H1 (cell line): Measurements from ENCODE around the gene APBA2. TPM values are rescaled to one million over a fixed set of nuclear protein-coding genes. Genes with fewer than 3 reads are reported as not detected.
"Not testable (repeated sequence)": the region's sequence is repeated elsewhere in the genome, so short reads cannot be mapped to it uniquely, and the experiment has no call there.

Experiments used
- CTCF ChIA-PET: fragments of 300-600 bp; sonication (Branson Sonifier 250); formaldehyde crosslinking; loops from one replicate; lab custom pipeline; 2021; ENCODE audit not compliant: partially characterized antibody; lab: Charles Lee
- POLR2A ChIA-PET: fragments of 300-600 bp; sonication (Branson Sonifier 250); formaldehyde crosslinking; loops from one replicate; lab custom pipeline; 2021; ENCODE audit warnings: inconsistent platforms; ENCODE audit not compliant: partially characterized antibody; lab: Charles Lee
- DNase-seq, 2 experiments: peaks; one replicate each; pipeline versions ENCODE4 v3.0.0 to v3.0.0-alpha.2; 2010 to 2022; ENCODE audit warnings: low spot score in 2 of 2, low read depth in 1 of 2, mixed read lengths in 1 of 2
- FAIRE-seq: peaks from 2 replicates; lab custom pipeline; 2011; peaks lifted over from hg19 to GRCh38; lab: Jason Lieb, UNC
- H2AFZ ChIP-seq: 2 replicates; pipeline ENCODE4 v1.8.1; 2012; ENCODE audit warnings: low read length, inconsistent platforms
- H2AK5ac ChIP-seq: 2 replicates; pipeline ENCODE4 v1.6.1; 2013; ENCODE audit warnings: low read depth, low read length
- H2BK120ac ChIP-seq: replicated peaks from 2 replicates; pipeline ENCODE3; 2013; ENCODE audit warnings: low read depth, low read length, inconsistent platforms
- H2BK12ac ChIP-seq: 2 replicates; pipeline ENCODE4 v1.6.1; 2013; ENCODE audit warnings: low read depth, low read length
- H2BK15ac ChIP-seq: 2 replicates; pipeline ENCODE4 v1.6.1; 2013; ENCODE audit warnings: low read length
- H2BK20ac ChIP-seq: 2 replicates; pipeline ENCODE4 v1.6.1; 2013; ENCODE audit warnings: low read length
- H2BK5ac ChIP-seq: 2 replicates; pipeline ENCODE4 v1.6.1; 2013; ENCODE audit warnings: low read depth, low read length
- H3K14ac ChIP-seq: 2 replicates; pipeline ENCODE4 v1.6.1; 2013; ENCODE audit warnings: inconsistent platforms; ENCODE audit not compliant: insufficient read length
- H3K18ac ChIP-seq: 2 replicates; pipeline ENCODE4 v1.6.1; 2013; ENCODE audit warnings: low read length; ENCODE audit errors: extremely low read depth
- H3K23ac ChIP-seq: 2 replicates; pipeline ENCODE4 v1.6.1; 2013; ENCODE audit warnings: inconsistent platforms; ENCODE audit not compliant: insufficient read length
- H3K23me2 ChIP-seq: 2 replicates; pipeline ENCODE4 v1.6.1; 2013; ENCODE audit warnings: low read depth, low read length
- H3K27ac ChIP-seq: 2 replicates; pipeline ENCODE4 v1.6.1; 2011; ENCODE audit warnings: low read depth, low read length, inconsistent platforms
- H3K27me3 ChIP-seq, 4 experiments: replicated peaks in 1 of 4; 1 replicate in 1 of 4; 2 replicates in 3 of 4; pipeline versions ENCODE4 v1.6.1 to v1.8.1; 2011 to 2013; ENCODE audit warnings: low read length in 3 of 4, mild to moderate bottlenecking in 3 of 4, inconsistent platforms in 2 of 4, mixed read lengths in 2 of 4, moderate library complexity in 1 of 4; ENCODE audit not compliant: control insufficient read depth in 3 of 4, insufficient read depth in 3 of 4; ENCODE audit errors: extremely low read depth in 1 of 4
- H3K36me3 ChIP-seq, 4 experiments: 2 replicates each; pipeline versions ENCODE4 v1.6.1 to v1.8.1; 2011 to 2013; ENCODE audit warnings: mild to moderate bottlenecking in 4 of 4, low read length in 3 of 4, moderate library complexity in 2 of 4, control low read depth in 1 of 4, inconsistent platforms in 1 of 4; ENCODE audit not compliant: insufficient read depth in 4 of 4, control insufficient read depth in 2 of 4
- H3K4ac ChIP-seq: replicated peaks from 2 replicates; pipeline ENCODE3; 2013; ENCODE audit warnings: low read length, low read depth, mixed read lengths, inconsistent platforms; ENCODE audit not compliant: insufficient read length
- H3K4me1 ChIP-seq, 4 experiments: replicated peaks in 1 of 4; 1 replicate in 1 of 4; 2 replicates in 3 of 4; pipeline versions ENCODE4 v1.6.1 to v1.8.1; 2011 to 2013; ENCODE audit warnings: low read length in 3 of 4, inconsistent platforms in 2 of 4, mixed read lengths in 1 of 4; ENCODE audit not compliant: insufficient read depth in 4 of 4, control insufficient read depth in 3 of 4
- H3K4me2 ChIP-seq, 2 experiments: 2 replicates each; pipeline versions ENCODE4 v1.6.1 to v1.8.1; 2011 to 2013; ENCODE audit warnings: low read depth in 2 of 2, low read length in 2 of 2, control low read depth in 1 of 2, inconsistent platforms in 1 of 2, mild to moderate bottlenecking in 1 of 2; ENCODE audit not compliant: insufficient read depth in 1 of 2
- H3K4me3 ChIP-seq, 4 experiments: fragments of 200-600, 300-600 bp in 1 of 4; sonication (generic), shearing (Covaris generic), sonication (Bioruptor Twin) in 1 of 4; 2 replicates each; pipeline versions ENCODE4 v1.5.1 to v1.8.1; 2011 to 2016; ENCODE audit warnings: low read length in 4 of 4, low read depth in 3 of 4, control low read depth in 2 of 4, inconsistent platforms in 2 of 4, mild to moderate bottlenecking in 2 of 4, mixed read lengths in 1 of 4, moderate library complexity in 1 of 4; ENCODE audit not compliant: insufficient read depth in 2 of 4; ENCODE audit errors: extremely low read depth in 1 of 4
- H3K56ac ChIP-seq: replicated peaks from 2 replicates; pipeline ENCODE3; 2013; ENCODE audit warnings: low read depth, mild to moderate bottlenecking, mixed read lengths, low read length, inconsistent platforms; ENCODE audit not compliant: insufficient read length
- H3K79me1 ChIP-seq: 2 replicates; pipeline ENCODE4 v1.6.1; 2013; ENCODE audit warnings: low read depth, low read length, control low read depth
- H3K79me2 ChIP-seq, 2 experiments: 2 replicates each; pipeline versions ENCODE4 v1.6.1 to v1.8.1; 2012 to 2013; ENCODE audit warnings: low read length in 2 of 2, mild to moderate bottlenecking in 2 of 2, inconsistent platforms in 1 of 2; ENCODE audit not compliant: insufficient read depth in 2 of 2, control insufficient read depth in 1 of 2
- H3K9ac ChIP-seq, 4 experiments: replicated peaks in 1 of 4; 1 replicate in 1 of 4; 2 replicates in 3 of 4; pipeline versions ENCODE4 v1.6.1 to v1.8.1; 2011 to 2013; ENCODE audit warnings: low read depth in 3 of 4, low read length in 3 of 4, control low read depth in 2 of 4, mild to moderate bottlenecking in 2 of 4, moderate library complexity in 2 of 4, inconsistent platforms in 1 of 4; ENCODE audit errors: extremely low read depth in 1 of 4
- H3K9me3 ChIP-seq, 2 experiments: 2 replicates each; pipeline versions ENCODE4 v1.6.1 to v1.8.1; 2012 to 2013; ENCODE audit warnings: mild to moderate bottlenecking in 2 of 2, moderate library complexity in 2 of 2, control low read depth in 1 of 2, inconsistent platforms in 1 of 2, low read depth in 1 of 2, low read length in 1 of 2, mixed read lengths in 1 of 2; ENCODE audit not compliant: insufficient read depth in 2 of 2
- H4K20me1 ChIP-seq, 2 experiments: replicated peaks in 1 of 2; 2 replicates each; pipeline versions ENCODE3 to v1.8.1; 2011 to 2013; ENCODE audit warnings: inconsistent platforms in 2 of 2, low read length in 2 of 2, mild to moderate bottlenecking in 1 of 2; ENCODE audit not compliant: insufficient read depth in 2 of 2, control insufficient read depth in 1 of 2
- H4K5ac ChIP-seq: 2 replicates; pipeline ENCODE4 v1.6.1; 2013; ENCODE audit warnings: low read length, low read depth, mixed read lengths, inconsistent platforms; ENCODE audit not compliant: insufficient read length
- H4K8ac ChIP-seq: 2 replicates; pipeline ENCODE4 v1.8.0; 2013; ENCODE audit warnings: mild to moderate bottlenecking, moderate library complexity, low read length, inconsistent platforms; ENCODE audit not compliant: insufficient read depth; ENCODE audit errors: extremely low read depth
- H4K91ac ChIP-seq: replicated peaks from 2 replicates; pipeline ENCODE3; 2013; ENCODE audit warnings: low read length, mixed read lengths, inconsistent platforms; ENCODE audit not compliant: insufficient read length
- WGBS, 2 experiments: shearing (Covaris generic) in 1 of 2; methylation state at CpG; one replicate each; pipeline versions ENCODE4 v1.1.6 to v1.1.7; 2013 to 2015; ENCODE audit warnings: low lambda C conversion rate in 2 of 2, mixed read lengths in 2 of 2, inconsistent platforms in 1 of 2, low coverage in 1 of 2, missing lambda C conversion rate in 1 of 2; ENCODE audit not compliant: insufficient replicate concordance in 2 of 2, insufficient coverage in 1 of 2, insufficient read length in 1 of 2; ENCODE audit errors: extremely low coverage in 1 of 2, missing lambda C conversion rate in 1 of 2; 5-methylcytosine and 5-hydroxymethylcytosine counted together
- polyA plus RNA-seq, 7 experiments: library from polyadenylated mRNA; depleted of rRNA in 3 of 7; stranded (reverse) in 5 of 7; unstranded in 2 of 7; fragments of >200 nt in 5 of 7; fragments of 200-250 nt in 2 of 7; gene quantifications; 1 replicate in 5 of 7; 2 replicates in 1 of 7; 4 replicates in 1 of 7; pipeline versions ENCODE4 v1.2.1 to v1.2.3, GENCODE V29; 2011 to 2013; ENCODE audit warnings: missing spikeins in 2 of 7, mixed read lengths in 2 of 7
- total RNA-seq: library from RNA; stranded (reverse); fragmentation: NEBNext Ultra II Directional; extraction: Animal tissue kit (Norgen Biotek cat#: 25700); gene quantifications from 2 replicates; pipeline ENCODE4 v1.2.1, GENCODE V29; 2021

Gene APBA2
- total and polyA plus RNA-seq, 2 of the 8 experiments (the other 6 are each of a cell fraction or from before 2014, with no cell fraction given) = 15.5 to 19.0 TPM

DNA sequence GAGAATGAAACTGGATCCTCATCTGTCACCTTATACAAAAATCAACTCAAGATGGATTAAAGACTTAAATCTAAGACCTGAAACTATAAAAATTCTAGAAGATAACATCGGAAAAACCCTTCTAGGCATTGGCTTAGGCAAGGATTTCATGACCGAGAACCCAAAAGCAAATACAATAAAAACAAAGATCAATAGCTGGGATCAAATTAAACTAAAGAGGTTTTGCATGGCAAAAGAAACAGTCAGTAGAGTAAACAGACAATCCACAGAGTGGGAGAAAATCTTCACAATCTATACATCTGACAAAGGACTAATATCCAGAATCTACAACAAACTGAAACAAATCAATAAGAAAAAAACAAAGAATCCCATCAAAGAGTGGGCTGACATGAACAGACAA lies 281.3 kb downstream of the APBA2 start:
- H3K79me1 ChIP-seq, H2AFZ ChIP-seq, H4K91ac ChIP-seq, CTCF ChIA-PET, H3K27me3 ChIP-seq, H3K23me2 ChIP-seq, H2BK12ac ChIP-seq, H3K14ac ChIP-seq, H3K9me3 ChIP-seq, H2AK5ac ChIP-seq, FAIRE-seq, H3K36me3 ChIP-seq, H2BK20ac ChIP-seq, H4K8ac ChIP-seq, H3K9ac ChIP-seq, H4K20me1 ChIP-seq, H3K4ac ChIP-seq, H3K4me1 ChIP-seq, H2BK5ac ChIP-seq, H2BK15ac ChIP-seq, POLR2A ChIA-PET, H3K4me2 ChIP-seq, H2BK120ac ChIP-seq, H3K56ac ChIP-seq, H3K23ac ChIP-seq, H3K18ac ChIP-seq, H3K4me3 ChIP-seq, H3K27ac ChIP-seq, H3K79me2 ChIP-seq, DNase-seq, H4K5ac ChIP-seq: not testable (repeated sequence)
- 90% methylated on average over 2 of the region's 2 CpGs; no CpG with 5 or more reads in 1 of the 2 experiments for WGBS, 2 experiments

Other genes with a start within 250 kb of the APBA2 start
- gene GOLGA8M, start 173.6 kb upstream of the APBA2 start, total RNA-seq = not detected in 2 replicates
- 0.05 TPM in 1 of 2 replicates, not detected in the other for gene GOLGA8M, start 173.6 kb upstream of the APBA2 start, polyA plus RNA-seq (2011; rRNA removed)
- not detected in 2 replicates for gene GOLGA6L7, start 37.3 kb upstream of the APBA2 start, total RNA-seq
- not detected in 2 replicates for gene GOLGA6L7, start 37.3 kb upstream of the APBA2 start, polyA plus RNA-seq (2011; rRNA removed)